ENCODE measurements around the gene DCBLD1.

DNA sequence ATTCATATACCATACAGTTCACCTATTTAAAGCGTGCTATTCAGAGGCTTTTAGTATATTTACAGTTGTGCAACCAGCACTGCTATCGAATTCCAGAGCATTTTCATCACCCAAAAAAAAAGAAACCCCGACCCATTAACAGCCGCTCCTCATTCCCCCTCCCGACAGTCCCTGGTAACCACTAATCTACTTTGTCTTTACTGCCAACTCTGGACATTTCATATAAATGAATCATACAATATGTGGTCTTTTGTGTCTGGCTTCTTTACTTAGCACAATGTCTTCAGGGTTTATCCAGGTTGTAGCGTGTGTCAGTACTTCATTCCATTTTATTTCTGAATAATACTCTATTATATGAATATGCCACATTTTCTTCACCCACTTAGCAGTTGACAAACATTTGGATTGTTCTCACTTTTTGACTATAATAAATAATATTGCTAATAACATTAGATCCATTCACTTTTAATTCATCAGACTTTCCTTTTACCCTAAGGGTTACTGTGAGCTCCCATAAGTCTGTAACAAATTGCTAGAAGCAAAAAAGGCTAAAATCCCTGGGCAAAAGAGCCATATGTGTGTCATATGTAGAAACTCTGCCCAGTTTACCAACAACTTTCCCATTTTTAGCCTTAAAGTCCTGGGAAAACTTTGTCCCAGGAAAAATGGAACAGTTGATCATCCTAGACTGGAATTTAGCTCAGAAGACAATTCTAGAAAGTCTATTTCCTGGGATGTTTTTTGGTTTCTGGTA lies 33.6 kb upstream of the DCBLD1 start:
- TF ChIP-seq CTCF (IDR thresholded peaks at IDR 0.05) (no peak), POLR2A (IDR thresholded peaks at IDR 0.05) (no peak)

All from thyroid gland (tissue), 4 donors.